ENCODE measurements around the gene FBXL3. TPM values are rescaled to one million over a fixed set of nuclear protein-coding genes. Genes with fewer than 3 reads are reported as not detected.
"Not testable (repeated sequence)": the region's sequence is repeated elsewhere in the genome, so short reads cannot be mapped to it uniquely, and the experiment has no call there.

The FBXL3 gene
- total RNA-seq, 2 donors from 2014 or later = 75.7 to 76.2 TPM

GRCh38 chr13:76967031-76967430 lies 59.9 kb downstream of the FBXL3 start:
- DNase-seq (ENCODE audit: low spot score) = no peak
- intact Hi-C loops (cut with DNase I) = no loop called here

DNA sequence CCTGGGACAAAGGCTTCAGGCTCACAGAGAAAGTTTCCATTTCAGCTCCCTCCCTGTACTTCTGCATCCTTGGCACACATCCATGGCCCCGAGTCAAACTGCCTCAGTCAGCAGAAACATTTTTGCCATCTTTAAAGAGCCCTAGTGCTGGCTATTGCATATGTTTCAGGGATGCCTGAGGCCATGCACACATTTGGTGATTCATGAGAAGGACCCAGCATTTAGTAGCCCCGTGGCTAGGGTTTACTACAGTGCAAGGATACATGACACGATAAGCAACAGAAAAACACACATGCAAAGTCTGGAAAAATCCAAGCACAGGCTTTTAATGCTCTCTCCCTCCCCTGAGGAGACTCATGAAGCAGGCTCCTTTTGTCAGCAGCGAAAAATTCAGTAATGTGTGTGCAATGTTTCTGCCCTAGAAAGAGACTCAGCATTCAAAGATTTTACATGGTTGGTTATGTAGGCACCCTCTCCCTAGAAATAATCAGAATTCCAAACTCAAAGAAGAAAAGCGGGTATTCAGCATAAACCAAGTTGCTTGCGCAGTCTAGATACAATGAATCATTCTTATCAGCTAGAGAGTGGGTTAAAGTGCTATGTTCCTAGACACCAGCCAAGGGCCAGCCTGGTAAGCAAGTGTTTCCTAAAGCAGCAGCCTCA lies 61.1 kb downstream of the FBXL3 start:
- intact Hi-C loops (cut with DNase I) = no loop called here
- DNase-seq (ENCODE audit: low spot score) = no peak

GRCh38 chr13:76959734-76960133 lies 67.2 kb downstream of the FBXL3 start:
- intact Hi-C loops (cut with DNase I); DNase-seq (ENCODE audit: low spot score): not testable (repeated sequence)

GRCh38 chr13:76958841-76959432 lies 68.0 kb downstream of the FBXL3 start:
- intact Hi-C loops (cut with DNase I) = no loop called here
- no peak for DNase-seq (ENCODE audit: low spot score)

DNA sequence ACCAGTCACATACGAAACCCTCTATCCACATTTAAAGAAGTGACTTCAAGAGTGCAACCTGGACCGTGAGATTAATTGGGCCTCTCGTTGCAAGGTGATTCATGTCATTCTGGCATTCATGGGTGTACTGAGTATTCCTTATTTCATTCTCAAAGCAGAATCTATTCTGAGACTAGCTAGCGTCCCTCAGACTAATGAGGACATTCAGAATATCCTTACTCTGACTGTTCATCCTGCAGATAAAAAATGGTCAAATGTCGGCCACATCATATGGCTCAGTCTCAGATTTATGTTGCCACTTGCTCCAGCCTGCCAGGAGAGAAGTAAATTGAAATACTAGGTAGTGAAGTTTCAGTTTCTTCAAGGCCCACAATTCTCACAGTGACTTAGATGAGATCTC lies 71.3 kb downstream of the FBXL3 start:
- intact Hi-C loops (cut with DNase I) = no loop called here
- DNase-seq (ENCODE audit: low spot score) = no peak

Other genes starting within 250 kb of the FBXL3 start
- gene KCTD12, start 140.8 kb downstream of the FBXL3 start, total RNA-seq = 100 to 1,000 TPM; 103 to 112 TPM
- gene ACOD1, start 78.6 kb downstream of the FBXL3 start, total RNA-seq = not detected
- 10 to 100 TPM; 22.0 to 40.2 TPM for gene CLN5, start 35.1 kb downstream of the FBXL3 start, total RNA-seq

Data from posterior vena cava (tissue), 2 donors.